Skin of body (tissue), 2 donors: ENCODE data around the gene CC2D2B. TPM values are rescaled to one million over a fixed set of nuclear protein-coding genes. Genes with fewer than 3 reads are reported as not detected.
"Not testable (repeated sequence)": the region's sequence is repeated elsewhere in the genome, so short reads cannot be mapped to it uniquely, and the experiment has no call there.

Experiments used
- DNase-seq: peaks from one replicate; lab custom pipeline; 2025; lab: John Stamatoyannopoulos, UW
- total RNA-seq: library from RNA; depleted of rRNA; stranded (reverse); fragments of >200 nt; gene quantifications from one replicate; pipeline ENCODE4 v1.2.3, GENCODE V29; 2014

The CC2D2B gene
- total RNA-seq, 1 donor from 2014 or later: 1.6 TPM

DNA sequence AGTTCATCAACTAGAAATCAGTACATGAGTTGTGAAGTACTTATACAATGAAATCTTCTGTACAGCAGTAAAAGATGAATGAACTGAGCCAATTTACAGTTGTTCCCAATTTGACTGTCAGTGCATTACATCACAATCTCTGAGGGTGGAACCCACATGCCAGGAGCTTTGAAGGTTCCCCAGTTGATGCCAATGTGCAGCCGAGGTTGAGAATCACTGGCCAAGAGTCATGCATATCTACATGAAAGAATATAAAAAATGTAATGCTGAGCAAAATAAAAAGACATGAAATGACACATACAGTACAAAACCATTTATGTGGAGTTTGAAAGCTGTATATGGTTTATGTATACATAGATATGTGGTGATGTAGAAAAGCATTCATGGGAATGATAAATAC is 113.6 kb downstream of the CC2D2B start:
- DNase-seq: no peak

DNA sequence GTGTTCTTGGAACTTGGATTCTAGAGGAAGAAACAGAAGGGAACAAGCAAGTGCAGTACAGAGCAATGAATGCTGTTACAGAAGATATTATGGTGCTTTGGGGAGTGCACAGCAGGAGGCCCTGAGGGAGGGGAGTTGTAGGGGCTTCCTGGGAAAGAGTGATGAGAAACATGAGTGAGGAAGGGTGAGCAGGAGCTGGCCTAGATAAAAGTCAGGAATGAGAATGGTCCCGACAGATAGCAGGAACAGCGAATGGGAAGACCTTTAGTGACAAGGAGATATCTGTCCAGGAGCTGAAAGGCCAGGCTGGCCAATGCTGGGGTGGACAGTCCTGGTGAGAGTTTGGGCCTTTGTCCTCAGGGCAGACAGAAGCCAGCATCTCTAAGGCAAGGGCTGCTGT is 115.0 kb downstream of the CC2D2B start:
- DNase-seq: no peak

DNA sequence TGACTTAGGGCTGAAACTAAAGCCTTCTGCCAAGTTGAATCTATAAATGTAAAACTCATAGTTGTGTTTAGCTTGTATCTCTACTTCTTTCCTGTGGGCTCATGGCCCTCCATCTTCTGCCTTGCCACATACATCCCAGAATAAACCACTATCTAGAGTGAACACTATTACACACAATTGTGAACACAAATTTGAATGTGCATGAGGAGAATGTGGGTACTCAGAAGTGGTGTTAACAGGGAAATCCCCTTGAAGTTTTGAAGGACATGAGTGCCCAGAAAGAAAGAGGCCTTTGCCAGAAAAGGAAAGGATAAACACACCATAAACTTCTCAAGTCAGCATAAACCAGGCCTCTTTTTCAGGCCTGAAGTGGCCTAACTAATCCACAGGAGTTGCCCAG is 115.4 kb downstream of the CC2D2B start:
- DNase-seq: no peak

DNA sequence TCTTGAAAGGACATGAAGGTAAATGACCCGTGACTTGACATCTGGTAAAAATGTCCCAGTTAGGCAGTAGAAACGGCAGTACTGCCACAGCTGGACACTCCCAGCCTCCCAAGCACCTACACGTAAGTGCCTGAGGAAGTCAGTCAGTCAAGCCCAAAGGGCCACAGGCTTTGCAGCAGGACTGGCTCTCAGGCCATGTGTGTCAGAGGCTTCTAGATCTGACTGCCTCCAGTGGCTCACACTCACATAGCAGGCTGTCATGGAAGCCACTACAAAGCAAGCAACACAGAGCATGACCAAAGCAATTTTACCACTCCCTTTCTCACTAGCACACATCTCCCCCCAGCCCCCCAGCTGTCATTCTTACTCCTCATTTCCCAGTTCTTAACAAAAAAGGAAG is 117.8 kb downstream of the CC2D2B start:
- DNase-seq: no peak

DNA sequence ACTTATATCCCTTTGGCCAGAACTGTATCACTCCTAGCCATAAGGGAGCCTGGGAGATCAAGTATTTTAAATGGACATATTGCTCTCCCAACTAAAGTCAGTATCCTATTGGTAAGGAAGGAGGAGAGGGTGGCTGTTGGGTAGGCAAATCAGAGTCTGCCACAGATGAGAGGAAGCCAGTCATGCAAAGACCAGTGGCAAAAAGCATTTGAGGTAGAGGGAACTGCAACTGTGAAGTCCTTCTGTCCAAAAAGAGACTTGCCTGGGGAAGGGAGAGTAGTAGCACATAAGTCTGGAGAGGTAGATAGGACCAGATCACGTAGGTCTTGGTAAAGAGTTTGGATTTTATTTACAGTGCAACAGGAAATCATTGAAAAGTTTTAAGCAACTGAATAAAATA is 126.8 kb downstream of the CC2D2B start:
- DNase-seq: no peak

DNA sequence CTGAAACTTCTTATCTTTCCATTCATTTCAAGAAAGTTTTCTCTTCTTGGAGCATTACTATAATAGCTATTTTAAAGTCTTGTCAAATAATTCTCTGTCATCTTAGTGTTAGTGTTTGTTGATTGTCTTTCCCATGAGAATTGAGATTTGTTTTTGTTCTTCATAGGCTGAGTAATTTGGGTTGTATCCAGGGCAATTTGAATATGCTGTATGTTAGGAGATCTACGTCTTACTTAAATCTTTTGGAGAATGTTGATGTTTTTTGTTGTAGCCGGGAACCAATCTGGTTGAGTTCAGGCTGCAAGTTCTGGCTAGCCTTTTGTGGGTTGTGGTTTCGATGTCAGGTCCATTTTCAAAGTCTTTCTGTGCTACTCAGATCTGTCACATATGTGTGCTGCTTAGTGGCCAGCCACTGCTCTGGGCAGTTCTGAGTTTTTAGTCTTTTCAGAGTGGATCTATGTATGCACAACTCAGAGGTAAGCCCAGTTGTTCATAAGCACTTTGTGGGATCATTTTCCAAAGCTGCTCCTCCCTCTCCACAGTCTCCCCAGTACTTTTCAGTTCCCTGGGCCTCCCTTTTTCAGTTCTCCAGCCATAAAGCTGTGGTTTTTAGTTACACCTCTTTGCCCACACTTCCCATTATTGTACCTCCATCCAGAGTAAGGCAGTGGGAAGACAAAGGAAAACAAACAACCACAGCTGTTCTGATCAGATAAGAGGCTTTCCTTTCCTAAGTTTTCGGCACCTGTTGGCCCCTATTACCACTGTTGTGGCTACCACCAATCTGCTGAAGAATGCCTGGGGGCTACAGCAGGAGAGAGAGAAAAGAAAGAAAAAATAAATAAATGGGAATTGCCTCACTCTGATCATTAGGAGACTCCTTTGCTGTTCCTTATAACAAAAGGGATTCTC is 131.0 kb downstream of the CC2D2B start:
- no peak for DNase-seq

DNA sequence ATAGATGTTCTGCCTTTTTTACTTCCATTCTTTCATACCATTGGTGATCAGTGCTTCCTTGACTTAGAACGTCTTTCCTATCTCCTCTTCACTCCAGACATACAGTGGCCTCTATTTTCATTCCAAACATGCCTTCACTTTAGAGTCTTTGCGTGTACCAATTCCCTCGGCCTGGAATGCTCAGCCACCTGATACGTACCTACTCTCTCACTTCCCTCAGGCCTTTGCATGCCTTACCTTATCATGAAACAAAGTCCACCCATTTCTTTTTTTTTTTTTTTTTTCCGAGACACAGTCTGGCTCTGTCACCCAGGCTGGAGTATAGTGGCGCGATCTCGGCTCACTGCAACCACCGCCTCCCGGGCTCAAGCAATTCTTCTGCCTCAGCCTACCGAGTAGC is 133.4 kb downstream of the CC2D2B start:
- DNase-seq: no peak

DNA sequence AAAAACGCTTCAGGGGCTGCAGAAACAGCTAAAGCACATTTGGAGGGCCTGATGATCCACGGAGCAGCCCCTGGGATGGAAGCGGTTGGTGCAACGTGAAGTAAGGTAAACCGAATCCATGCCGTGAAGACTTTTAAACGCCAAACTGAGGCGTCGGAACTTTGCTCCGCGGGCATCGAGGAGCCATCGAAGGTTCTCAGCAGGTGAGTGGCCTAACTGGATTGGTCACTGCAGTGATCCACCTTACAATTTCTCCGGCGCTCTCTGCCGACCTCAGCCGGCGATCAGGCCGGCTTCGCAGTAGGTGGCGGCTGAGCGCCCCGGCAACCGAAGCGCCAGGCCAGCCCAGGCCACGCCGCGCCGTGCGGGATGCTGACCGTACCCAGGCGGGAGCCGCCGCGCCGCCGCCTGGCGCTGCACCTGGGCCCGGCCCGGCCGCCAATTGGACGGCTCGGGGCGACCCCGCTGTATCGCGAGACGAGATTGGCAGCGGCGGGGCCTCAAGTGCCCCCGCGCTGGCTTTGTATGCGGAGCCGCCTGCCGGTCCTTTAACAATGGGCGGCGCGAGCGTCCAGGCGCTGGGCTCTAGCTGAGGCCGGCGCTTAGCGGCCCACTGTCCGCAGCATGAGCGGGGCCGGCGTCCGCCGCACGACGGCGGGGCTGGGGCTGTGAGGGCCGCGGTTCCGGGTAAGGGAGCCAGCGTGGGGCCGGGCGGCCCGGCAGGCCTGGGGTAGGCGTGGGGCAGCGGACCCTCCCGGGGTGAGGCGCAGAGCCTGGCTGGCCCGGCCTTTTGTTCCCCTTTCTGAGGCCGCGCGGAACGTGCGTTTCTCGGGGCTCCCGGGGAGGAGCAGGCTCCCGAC is 135.5 kb downstream of the CC2D2B start, which contains the start of gene CCNJ:
Gene CCNJ, plus strand, starts transcription at position 551 of the 860 bp plus-strand sequence. CDS start 811 bp downstream, outside the sequence.
- peak; percentile 52 for DNase-seq

DNA sequence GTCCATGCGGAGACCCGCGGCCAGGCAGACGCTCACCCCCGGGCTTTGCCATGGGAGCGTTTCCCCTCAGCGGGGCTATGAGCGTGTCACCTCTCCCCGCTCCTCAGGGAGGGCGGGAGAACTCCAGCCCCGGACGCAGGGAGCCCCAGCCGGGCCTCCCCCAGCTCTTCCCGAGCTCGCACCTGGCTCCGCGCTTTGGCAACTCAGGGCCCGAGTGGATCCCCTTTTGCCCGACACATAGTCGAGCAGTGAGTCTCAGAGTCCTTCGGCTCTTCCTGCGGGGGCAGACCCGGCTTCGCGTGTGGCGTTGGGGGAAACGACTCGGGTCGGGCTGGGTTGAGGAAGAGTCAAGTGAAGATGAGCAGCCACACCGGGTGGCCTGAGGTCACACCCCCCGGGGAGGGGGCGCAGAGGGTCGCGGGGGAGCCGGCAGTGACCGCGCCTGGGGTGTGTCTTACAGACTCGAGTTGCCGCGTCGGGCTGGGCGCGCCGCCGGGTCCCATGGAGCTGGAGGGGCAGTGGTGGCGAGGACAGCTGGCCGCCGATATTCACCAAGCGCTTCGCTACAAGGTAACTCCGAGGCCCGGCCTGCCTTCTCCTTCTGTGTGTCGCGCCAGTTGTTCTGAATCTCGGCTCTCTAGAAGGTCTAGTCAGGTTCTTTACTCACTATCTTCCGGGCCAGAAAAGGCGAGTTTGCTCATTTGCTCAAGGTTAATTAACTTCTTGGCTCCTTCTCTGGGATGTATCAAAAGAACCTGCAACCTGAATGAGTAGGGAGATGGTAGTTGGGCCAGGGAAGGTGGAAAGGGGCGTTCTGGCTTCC is 136.3 kb downstream of the CC2D2B start:
- peak; percentile 36 for DNase-seq

DNA sequence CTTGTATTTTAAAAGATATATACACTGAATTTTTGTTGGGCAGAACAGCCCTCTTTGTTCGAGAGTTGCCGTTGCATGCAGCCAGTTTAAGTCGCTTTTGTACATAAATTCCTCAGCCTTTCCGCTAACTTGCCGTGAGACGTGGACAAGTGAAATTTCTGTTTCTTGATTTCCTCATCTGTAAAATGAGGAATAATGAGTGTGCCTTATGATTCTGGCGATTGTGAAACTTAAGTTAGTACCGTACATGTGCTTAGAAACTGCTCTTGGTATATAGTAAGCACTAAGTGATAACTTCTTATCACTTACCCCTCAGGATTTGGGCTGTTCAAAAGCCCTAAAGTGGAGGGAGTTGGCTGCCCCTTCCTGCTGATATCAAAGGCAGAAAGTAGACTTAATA is 137.0 kb downstream of the CC2D2B start:
- peak; percentile 15 for DNase-seq

DNA sequence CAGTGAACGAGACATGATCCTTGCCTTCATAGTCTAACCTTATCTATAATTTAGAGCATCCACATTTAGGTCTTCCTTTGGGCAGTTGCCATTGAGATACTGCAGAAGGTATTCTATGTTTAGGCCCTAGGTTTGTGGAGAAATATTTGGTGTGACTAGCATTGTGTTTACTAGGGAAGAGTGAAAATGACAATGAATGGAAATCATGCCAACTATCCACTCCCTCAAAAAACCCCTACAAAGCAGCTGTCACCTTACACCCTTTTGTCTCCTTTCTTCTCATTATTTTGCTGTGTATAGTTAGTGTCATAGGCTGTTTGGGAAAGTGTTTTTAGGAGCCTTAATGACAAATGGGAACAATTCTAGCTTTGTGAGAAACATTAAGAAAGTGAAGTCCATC is 138.8 kb downstream of the CC2D2B start:
- DNase-seq: no peak

DNA sequence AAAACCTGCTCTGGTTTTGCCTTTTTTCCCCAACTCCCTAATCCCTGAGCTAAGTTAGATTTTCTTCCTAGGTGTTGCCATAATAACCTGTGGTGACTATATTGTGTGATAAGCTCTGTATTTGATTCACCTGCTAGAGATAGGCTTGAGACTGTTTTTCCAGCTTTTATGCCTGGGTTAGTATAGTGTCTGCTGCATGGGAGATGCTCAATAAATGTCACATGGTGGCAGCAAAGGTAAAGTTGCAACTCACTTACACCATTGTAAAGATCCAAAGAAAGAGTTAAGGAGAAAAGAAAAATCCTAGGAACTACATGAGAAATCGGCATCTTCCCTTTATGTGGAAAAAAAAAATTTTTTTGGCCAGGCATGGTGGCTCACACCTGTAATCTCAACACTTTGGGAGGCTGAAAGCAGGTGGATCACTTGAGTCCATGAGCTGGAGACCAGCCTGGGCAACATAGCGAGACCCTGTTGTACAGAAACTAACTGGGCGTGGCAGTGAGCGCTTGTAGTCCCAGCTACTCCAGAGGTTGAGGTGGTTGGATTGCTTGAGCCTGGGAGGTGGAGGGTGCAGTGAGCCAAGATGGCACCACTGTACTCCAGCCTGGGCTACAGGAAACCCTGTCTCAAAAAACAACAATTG is 139.4 kb downstream of the CC2D2B start:
- no peak for DNase-seq

DNA sequence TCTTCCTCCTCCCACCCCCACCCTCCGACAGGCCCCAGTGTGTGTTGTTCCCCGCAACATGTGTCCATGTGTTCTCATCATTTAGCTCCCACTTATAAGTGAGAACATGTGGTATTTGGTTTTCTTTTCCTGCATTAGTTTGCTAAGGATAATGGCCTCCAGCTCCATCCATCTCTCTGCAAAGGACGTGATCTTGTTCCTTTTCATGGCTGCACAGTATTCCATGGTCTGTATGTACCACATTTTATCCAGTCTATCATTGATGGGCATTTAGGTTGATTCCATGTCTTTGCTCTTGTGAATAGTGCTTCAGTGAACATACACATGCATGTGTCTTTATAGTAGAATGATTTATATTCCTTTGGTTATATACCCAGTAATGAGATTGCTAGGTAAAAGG is 140.2 kb downstream of the CC2D2B start:
- not testable (repeated sequence) for DNase-seq

DNA sequence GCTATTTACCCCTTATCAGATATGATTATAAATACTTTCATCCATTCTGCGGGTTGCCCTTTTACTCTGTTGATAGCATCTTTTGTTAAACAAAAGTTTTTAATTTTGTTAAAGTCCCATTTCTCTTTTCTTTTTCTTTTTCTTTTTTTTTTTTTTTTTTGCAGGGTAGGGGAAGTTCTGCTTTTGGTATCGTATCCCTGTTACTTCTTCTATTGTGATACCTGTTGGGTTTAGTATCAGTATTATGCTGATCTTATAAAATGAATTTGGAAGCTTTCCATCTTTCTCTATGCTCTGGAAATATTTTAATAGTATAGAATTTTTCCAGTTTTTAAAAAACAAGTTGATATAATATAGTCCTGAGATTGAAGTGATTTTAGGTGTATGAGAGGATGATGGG is 141.6 kb downstream of the CC2D2B start:
- no peak for DNase-seq

DNA sequence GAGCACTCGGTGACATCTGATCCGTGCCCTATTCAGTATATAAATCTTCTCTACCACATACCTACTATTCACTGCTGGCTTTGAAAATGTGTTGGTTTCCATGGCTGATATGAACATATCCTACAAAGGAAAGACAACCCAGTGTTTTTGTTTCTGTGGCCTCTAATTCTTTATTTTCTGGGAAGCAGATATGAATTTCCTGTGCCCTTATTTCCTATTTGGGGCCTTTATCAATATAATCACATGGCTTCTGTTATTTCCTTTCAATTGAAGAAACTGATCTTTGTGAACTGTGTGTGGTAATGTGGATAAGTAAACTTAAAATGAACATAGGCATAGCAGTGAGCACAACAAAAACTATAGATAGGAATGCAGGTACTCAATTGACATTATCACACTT is 146.2 kb downstream of the CC2D2B start:
- no peak for DNase-seq

DNA sequence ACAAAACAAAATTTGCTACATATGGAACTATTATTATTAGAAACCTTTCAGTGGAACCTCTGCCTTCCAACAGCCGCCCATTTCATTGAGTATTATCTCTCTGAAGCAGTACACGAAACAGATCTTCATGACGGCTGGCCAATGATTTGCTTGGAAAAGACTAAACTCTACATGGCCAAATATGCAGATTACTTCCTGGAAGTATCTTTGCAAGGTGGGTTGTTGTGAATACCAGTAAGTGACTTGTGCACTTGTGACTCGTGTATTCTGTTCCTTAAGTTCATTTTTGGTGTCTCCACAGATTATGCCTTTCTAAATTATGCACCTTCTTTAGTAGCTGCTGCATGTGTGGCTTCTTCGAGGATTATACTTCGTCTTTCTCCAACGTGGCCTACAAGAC is 149.0 kb downstream of the CC2D2B start:
- DNase-seq: no peak

DNA sequence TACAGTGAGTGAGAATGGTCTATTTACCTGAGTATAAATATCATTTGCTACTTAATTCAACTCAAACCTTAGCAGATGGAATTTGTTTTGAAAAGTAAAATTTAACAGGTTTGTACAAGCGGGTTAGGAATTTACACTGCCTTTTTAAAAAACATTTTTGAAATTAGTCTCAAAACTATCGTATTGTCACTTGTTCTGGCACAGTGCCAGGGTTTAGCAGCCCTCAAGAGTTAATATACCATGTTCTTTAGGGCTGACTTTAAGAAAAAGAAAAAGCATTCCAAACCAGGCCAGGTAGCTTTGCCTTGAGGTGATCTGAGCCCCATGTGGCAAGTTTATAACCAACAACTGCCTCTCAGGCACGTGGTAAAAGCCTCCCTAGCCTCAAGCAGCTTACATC is 153.5 kb downstream of the CC2D2B start:
- DNase-seq: no peak

DNA sequence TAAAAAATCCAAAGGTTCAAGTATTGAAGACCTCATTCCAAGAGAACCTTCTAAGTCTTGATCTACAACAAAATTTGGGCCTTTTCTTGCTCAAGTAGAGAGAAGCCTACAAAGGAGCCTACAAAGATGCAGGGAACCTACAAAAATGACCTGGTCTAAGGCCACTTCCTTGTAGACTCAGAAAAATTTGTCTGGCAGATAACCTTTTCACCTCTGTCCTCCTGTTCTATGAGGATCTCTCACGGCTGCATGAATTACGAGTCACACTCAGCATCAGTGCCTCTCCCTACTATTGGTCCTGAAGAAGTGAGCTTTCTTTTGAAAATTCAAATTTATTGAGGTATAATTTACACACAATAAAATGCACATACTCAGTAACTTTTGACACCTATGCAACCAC is 164.9 kb downstream of the CC2D2B start:
- no peak for DNase-seq

DNA sequence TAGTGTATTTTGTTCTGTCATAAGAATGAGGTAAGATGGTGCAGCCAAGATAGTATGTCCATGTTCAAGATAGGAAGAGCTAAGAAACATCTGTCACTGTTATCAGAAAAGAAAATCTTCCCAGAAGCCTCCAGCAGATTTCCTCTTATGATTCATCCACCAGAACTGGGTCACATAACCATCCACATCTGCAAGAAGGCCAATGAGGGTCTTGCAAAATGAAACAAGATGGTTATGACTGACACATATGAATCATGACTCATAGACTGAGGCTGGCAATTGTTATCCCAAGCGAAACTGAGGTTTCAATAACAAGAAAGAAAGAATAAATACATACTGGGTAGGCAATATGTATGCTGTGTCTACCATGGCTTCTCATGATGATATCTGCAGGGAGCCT is 165.9 kb downstream of the CC2D2B start:
- DNase-seq: no peak

DNA sequence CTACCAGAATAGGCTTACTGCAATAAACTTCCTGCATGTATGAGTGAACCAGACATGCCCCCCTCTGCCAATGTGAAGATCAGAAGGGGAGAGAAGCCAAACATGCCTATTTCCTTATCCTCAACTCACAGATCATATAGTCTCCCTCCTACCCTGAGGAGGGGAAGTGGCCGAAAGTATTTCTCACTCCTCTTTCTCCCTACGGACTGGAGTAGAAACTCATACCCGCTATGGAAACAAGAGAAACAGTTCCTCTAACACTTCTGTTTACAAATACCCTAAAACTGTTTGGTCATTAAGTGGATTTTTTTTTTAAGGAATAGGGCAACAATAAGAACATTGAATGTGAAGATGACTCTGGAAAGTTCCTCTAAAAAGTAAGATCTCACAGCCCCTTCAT is 167.0 kb downstream of the CC2D2B start:
- DNase-seq: no peak

DNA sequence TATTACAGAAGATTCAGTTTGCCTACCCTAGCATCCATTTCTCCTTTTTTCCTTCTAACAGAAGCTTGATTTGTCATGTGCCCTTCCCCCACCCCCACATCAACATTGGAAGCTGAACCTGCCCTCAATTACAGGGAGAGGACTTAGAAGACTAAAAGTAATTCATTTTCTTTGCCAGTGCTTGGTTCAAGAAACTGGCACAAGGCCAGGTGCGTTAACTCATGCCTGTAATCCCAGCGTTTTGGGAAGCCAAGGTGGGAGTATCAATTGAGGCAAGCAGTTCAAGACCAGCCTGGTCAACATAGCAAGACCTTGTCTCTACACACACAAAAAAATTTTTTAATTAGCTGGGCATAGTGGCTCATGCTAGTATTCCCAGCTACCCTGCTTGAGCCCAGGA is 168.2 kb downstream of the CC2D2B start:
- DNase-seq: no peak
